NCI-H2107 treated with DMSO at 0.1 percent for 48 hours (cell line): ENCODE data around the gene NOTCH2.
A peak's percentile ranks its signal among the peaks of the same experiment; 100 is the strongest.

Experiments
- DNase-seq: peaks from one replicate; lab custom pipeline; 2025; ENCODE audit not compliant: unreplicated experiment; lab: John Stamatoyannopoulos, UW

NOTCH2 gene

DNA sequence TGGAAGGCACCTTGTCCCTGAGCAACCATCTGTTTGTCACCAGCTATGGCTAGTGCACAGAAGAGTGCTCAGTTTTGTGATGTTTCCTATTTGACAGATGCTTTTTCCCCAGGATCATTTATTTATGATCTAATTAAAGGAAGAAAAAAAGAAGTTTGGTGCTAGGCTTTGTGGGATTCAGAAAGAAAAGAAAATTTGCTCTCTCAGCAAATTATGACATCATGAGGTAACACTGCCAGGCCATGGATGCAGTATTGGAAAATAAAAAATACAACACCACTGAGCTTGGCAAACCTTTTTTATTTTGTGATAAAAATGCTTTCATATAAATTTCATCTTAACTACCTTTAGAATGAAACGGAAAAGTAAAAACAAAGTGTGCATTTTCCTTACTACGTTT, 157.7 kb downstream of the NOTCH2 start:
- DNase-seq, result no peak

DNA sequence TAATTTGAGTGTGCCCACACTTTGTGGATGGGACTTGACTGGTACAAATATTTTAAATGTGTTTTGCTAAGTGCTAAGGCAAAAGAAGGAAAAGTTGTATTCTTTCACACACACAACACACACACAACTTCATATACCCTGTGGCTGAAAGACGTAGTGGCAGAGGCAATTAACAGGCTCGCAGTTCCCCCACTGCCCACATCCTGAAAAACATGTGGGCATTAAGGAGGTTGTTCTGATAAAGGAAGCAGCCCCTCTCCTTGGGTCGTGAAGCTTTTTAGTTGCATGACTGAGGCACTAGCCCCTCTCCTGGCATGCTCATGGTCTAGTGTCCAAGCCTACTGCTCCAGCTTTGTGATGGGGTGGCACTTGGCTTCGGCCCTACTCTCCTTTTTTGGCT, 158.8 kb downstream of the NOTCH2 start:
- DNase-seq, result no peak

DNA sequence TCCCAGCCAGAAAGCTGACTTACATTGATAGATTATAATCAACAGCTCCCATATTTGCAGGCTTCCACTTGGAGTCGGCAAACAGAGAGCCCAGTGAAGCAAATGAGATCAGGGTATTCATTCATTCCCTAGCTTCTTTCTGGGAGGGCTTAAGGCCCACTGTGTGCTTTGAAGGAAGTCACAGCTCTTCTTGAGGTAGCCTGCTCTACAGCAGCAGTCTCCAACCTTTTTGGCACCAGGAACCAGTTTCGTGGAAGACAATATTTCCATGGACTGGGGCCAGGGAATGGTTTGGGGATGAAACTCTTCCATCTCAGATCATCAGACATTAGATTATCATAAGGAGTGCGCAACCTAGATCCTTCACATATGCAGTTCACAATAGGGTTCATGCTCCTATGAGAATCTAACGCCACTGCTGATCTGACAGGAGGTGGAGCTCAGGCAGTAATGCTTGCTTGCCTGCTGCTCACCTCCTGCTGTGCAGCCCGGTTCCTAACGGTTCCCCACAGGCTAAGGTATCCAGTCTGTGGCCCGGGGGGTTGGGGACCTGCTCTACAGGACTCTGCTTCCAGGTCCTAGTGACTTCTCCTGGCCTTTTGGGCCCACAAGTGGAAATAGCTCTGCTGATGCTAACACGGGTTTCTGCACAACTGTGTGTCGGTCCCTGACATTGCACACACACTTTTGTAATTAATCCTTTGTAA, 159.4 kb downstream of the NOTCH2 start:
- DNase-seq, result no peak

- peak; percentile 86 for DNase-seq
Measured at GRCh38 chr1:119908661-119909060, 160.8 kb downstream of the NOTCH2 start.

GRCh38 chr1:119906927-119907652, 162.4 kb downstream of the NOTCH2 start:
- DNase-seq, result no peak

- DNase-seq, result no peak
Measured at GRCh38 chr1:119903443-119903835, 166.0 kb downstream of the NOTCH2 start.

DNA sequence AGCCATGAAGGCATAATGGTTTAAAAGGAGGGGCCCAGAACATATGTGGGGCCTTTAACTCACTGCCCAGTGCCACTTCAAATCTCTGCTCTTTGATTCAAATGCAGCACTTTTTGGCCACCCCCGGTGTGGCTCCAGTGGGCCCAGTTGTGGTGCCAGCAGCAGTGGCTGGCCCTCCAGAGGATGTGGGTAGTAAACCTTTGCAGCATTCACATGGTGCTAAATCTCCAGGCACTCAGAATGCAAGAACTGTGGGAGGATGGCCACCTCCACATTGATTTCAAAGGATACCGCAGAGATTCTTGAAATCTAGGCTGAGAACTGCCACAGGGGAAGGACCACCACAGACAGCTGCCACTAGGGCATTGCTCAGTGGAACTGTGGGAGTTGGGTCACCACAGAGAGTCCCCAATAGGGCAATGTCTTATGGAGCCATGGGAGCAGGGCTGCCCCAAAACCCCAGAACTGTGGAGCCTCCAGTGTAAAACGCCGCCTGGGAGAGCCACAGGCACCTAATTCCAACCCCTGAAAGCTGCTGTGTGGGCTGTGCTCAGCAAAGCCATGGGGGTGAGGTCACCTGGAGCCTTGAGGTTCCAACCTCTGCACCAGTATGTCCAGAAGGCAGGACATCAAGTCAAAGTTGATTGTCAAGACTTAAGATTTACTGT, 166.6 kb downstream of the NOTCH2 start:
- no peak for DNase-seq

DNA sequence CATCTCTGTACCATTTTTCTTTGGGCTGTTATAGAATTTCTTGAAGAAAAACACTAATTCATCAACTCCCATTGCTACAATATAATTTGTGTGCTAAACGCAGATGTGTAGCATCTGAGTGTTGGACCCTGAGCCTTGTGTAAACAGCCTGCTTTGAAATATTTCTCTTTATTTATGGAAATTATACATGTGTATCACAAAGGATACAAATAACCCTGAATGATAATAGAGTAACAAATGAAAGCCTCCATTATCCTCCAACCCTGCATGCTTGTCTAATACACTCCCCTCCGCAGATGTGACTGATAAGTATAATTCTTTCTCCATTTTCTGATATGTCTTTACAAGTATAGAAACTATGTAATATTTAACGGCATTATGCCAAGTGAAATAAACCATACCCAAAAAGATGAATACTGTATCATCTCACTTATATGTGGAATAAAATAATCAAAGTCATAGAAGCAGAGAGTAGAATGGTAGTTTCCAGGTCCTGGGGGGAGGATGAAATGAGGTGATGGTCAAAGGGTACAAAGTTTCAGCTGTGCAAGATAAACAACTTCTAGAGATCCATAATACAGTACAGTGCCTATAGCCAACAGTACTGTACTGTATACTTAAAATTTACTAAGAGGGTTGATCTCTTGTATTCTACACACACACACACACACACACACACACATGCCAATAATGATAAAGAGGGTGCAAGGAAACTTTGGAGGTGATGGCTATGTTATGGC, 170.3 kb downstream of the NOTCH2 start:
- no peak for DNase-seq

GRCh38 chr1:119898530-119898929, 170.9 kb downstream of the NOTCH2 start:
- no peak for DNase-seq

DNA sequence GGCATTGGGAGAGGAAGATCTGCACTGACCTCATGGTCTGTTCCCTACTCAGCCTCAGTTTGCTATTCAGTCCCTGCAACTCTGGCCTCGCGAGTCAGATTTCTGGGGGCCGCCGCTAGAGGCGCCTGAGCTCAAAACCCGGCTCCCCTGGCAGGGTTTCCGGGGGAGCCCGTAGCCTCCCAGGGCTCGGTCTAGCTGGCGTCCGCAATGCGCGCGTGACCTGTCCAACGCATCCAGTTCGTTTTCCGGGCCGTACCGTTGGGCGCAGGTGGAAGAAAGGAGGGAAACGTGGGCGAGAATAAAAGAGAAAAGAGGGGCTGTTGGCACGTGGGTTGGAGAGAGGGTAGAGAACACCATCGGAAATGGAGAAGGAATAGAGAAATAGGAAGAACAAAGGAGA, 173.2 kb downstream of the NOTCH2 start, which contains the start of gene ADAM30:
Gene ADAM30 (minus strand): TSS at position 213 of the 400 bp plus-strand sequence. CDS start 179 bp downstream, at position 34.
- no peak for DNase-seq

GRCh38 chr1:119895102-119895501, 174.4 kb downstream of the NOTCH2 start:
- DNase-seq, result no peak

GRCh38 chr1:119893827-119894700, 175.4 kb downstream of the NOTCH2 start:
- no peak for DNase-seq

DNA sequence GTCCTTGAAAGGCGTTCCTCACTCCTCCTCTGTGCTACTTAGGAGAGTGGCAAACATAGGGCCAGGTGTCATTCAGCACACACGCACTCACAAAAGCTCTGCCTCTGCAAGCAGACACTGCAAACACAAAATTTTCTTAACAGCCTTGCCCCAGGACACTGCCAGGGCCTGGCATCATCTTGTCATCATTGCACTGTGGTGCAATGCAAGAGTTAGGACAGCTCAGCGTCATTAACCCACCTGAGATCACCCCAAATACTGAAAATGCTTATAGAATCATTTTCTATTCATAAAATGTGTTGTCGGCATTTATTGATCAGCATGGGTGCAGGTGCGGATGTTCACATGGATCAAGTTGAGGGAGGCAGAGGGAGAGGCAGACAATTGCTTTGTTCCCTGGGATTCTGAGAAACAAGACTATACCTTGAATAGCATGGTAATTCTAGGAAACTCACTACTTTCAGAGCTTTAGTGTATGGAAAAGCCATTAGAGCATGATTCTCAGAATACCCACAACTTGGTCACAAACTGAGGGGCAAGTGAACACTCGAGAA, 176.1 kb downstream of the NOTCH2 start:
- no peak for DNase-seq

DNA sequence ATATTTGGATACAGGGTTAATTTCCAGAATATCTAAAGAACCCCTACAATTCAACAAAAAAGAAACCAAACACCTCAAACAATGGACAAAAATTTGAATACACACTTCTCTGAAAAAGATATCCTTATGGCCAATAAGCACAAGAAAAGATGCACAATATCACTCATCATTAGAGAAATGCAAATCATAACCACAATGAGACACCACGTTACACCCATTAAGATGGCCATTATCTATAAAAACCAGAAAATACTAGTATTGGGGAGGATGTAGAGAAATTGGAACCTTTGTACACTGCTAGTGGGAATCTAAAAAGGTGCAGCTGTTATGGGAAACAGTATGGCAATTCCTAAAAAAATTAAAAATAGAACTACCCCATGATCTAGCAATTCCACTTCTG, 178.1 kb downstream of the NOTCH2 start:
- no peak for DNase-seq

- no peak for DNase-seq
Measured at GRCh38 chr1:119888476-119888875, 181.0 kb downstream of the NOTCH2 start.

DNA sequence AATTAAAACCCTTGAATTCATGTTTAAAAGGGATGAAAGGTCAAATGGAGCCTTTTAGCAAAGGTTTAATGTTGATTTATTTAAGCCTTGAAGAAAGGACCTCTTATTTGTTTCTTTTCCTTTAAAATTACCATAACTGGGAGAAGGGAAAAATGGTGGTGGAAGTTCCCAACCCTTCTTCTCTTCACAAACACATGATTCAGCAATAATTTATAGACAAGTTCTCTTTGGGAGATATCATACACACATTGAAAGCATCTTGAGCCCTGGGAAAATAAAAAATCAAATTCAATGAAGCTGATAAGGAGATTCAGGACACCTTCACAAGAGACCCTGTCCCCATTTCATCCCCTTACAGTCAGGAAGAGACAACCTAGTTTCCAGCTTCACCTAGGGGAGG, 182.0 kb downstream of the NOTCH2 start:
- no peak for DNase-seq

DNA sequence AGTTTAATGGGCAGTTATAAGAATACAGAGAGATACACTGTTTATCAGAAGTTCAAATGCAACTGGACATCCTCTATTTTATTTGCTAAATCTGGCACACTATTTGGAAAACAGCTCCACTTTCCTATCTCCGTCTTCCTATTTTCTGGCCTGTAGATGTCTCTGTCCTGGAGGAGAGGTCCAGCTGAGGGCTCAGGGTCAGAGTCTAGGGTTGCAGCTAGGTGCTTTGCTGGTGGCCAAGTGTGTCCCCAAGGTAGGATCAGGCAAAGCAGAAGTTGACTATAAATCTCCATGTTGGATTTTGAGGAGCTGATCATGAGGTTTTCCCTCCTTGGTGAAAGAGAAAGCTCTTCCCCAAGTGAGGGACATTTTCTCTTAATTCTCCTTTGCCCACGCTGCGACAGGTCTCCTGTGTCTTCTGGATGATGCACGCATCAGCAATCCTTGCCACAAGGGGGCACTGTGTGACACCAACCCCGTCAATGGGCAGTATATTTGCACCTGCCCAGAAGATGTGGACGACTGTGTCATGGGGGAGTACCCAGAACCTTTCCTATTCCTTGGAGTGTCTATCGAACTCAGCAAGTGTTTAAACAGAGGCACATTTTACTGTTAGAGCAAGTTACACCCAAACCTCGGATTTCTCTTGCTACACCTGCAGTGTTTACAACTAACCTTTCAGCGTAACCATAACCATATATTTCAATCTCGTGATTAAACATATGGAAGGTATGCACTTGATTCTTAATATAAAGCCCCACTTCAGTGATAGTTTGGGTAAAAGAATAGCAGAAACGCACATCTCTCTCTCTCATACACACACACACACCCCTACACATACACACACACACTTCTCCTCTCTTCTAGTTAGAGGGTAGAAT, 183.3 kb downstream of the NOTCH2 start:
- DNase-seq, result no peak

DNA sequence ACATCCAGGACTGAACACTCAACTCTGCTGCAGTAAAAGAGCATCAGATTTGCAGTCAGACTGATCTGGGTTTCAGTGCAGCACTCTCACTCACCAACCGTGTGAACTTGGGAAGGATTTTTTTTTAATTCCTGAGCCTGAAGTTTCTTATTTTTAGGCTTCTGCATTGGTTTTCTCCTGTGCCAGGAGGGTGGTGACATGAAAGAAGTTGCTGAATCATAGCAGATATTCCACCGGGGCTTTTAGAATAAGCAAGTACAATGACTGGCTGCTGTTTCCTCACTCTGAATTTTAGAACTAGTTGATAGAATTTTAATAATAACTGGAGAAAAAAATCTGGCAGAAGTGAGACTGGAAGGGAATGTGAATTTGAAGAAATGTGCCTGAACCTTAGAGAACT, 184.8 kb downstream of the NOTCH2 start:
- DNase-seq, result no peak

DNA sequence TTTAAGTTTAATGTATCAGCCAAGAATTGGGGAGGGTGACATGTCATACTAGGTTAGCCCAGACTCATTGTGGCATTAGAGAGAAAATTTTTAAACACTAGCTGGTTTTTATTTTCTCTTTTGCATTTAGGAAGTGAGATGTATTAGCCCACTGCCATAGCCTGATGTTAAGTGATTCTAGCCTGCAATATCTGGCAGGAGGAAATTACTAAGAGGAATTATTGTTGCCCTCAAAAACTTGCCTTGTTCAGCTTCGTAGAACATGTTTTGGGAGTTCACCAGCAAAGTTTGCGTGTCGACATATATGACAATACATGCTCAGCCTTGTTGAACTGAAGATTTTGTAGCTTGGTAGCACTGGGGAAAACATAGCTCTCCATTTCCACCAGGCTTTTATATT, 185.6 kb downstream of the NOTCH2 start:
- DNase-seq, result no peak
